K562 (cell line): ENCODE results near the gene HADHB. TPM values are rescaled to one million over a fixed set of nuclear protein-coding genes. Genes with fewer than 3 reads are reported as not detected.
A peak's percentile ranks its signal among the peaks of the same experiment; 100 is the strongest.

ENCODE experiments used
- CC2D1A ChIP-seq: fragments of 450-650 bp; IDR thresholded peaks from 2 replicates; pipeline ENCODE4 v1.6.1; 2017; ENCODE audit warnings: mild to moderate bottlenecking
- FOXA1 ChIP-seq: fragments of 450-650 bp; IDR thresholded peaks from 2 replicates; pipeline ENCODE4 v1.6.1; 2016; ENCODE audit warnings: mild to moderate bottlenecking, borderline replicate concordance
- FOXO4 ChIP-seq: fragments of 450-650 bp; formaldehyde crosslinking; IDR thresholded peaks from 2 replicates; pipeline ENCODE4 v1.4.0; 2020; ENCODE audit warnings: mild to moderate bottlenecking, moderate library complexity
- GTF2A2 ChIP-seq: IDR thresholded peaks from 2 replicates; pipeline ENCODE4 v1.6.1; 2016; ENCODE audit warnings: mild to moderate bottlenecking, missing genetic modification characterization, missing compliant biosample characterization
- HDAC8 ChIP-seq: fragments of 450-650 bp; IDR thresholded peaks from 2 replicates; pipeline ENCODE4 v1.6.1; 2016; ENCODE audit warnings: mild to moderate bottlenecking, missing genetic modification characterization, moderate library complexity, missing compliant biosample characterization
- JUNB ChIP-seq: fragments of 450-650 bp; formaldehyde crosslinking; conservative IDR thresholded peaks from 2 replicates; pipeline ENCODE4 v1.4.0; 2020; ENCODE audit warnings: mild to moderate bottlenecking
- SIX5 ChIP-seq, 2 experiments: IDR thresholded peaks; 2 replicates each; pipeline ENCODE4 v1.6.1; 2011; ENCODE audit warnings: low read length in 2 of 2, borderline replicate concordance in 1 of 2, low read depth in 1 of 2, mild to moderate bottlenecking in 1 of 2, moderate library complexity in 1 of 2; ENCODE audit not compliant: insufficient read depth in 1 of 2
- SPI1 ChIP-seq: IDR thresholded peaks from 2 replicates; pipeline ENCODE4 v1.6.1; 2011; ENCODE audit warnings: low read depth, low read length, control low read depth, borderline replicate concordance
- TBP ChIP-seq: optimal IDR thresholded peaks from 2 replicates; pipeline ENCODE3; 2011; ENCODE audit warnings: low read depth, low read length, improper control_type of control experiment
- TOE1 ChIP-seq, 2 experiments: fragments of 450-650 bp in 1 of 2; sonication (generic) in 1 of 2; formaldehyde crosslinking in 1 of 2; IDR thresholded peaks; 2 replicates each; pipeline versions ENCODE4 v1.7.1 to v1.8.0; 2016 to 2022; ENCODE audit warnings: borderline replicate concordance in 2 of 2, mild to moderate bottlenecking in 2 of 2, antibody characterized with exemption in 1 of 2, inconsistent platforms in 1 of 2, low read depth in 1 of 2, missing genetic modification reagents in 1 of 2, moderate library complexity in 1 of 2
- YY1 ChIP-seq, 3 experiments: IDR thresholded peaks; 2 replicates each; pipeline ENCODE4 v1.6.1; 2011; ENCODE audit warnings: low read length in 2 of 3, mild to moderate bottlenecking in 2 of 3, moderate library complexity in 2 of 3, borderline replicate concordance in 1 of 3, control low read depth in 1 of 3, low read depth in 1 of 3; ENCODE audit not compliant: insufficient read depth in 3 of 3, insufficient replicate concordance in 2 of 3, control insufficient read depth in 1 of 3, insufficient read length in 1 of 3; ENCODE audit errors: extremely low read depth in 1 of 3
- ZC3H4 ChIP-seq: sonication (generic); formaldehyde crosslinking; IDR thresholded peaks from 2 replicates; pipeline ENCODE4 v1.9.0; 2021; ENCODE audit warnings: missing genetic modification reagents, borderline replicate concordance
- ZNF134 ChIP-seq: fragments of 250-450 bp; sonication (Bioruptor Pico); conservative IDR thresholded peaks from 2 replicates; pipeline ENCODE4 v1.4.0; 2020
- ZNF395 ChIP-seq: fragments of 200-800 bp; sonication (Bioruptor generic); IDR thresholded peaks from 2 replicates; pipeline ENCODE4 v1.6.1; 2017; ENCODE audit warnings: missing genetic modification characterization, missing compliant biosample characterization
- ZNF407 ChIP-seq: fragments of 450-650 bp; IDR thresholded peaks from 2 replicates; pipeline ENCODE4 v1.6.1; 2016; ENCODE audit warnings: low read depth
- polyA plus RNA-seq, 8 experiments: library from polyadenylated mRNA; depleted of rRNA in 4 of 8; stranded (reverse) in 5 of 8; unstranded in 3 of 8; fragments of >200 nt; fragmentation: Nextera tagmentation in 2 of 8; fragmentation: Illumina TruSeq in 1 of 8; extraction: Ambion mirVana in 2 of 8; extraction: Trizol in 1 of 8; gene quantifications; 2 replicates each; pipeline versions ENCODE4 v1.2.1 to v1.2.3, GENCODE V29; 2011 to 2014; ENCODE audit warnings: inconsistent platforms in 1 of 8, missing spikeins in 1 of 8
- total RNA-seq, 7 experiments: library from RNA; depleted of rRNA in 6 of 7; stranded (reverse); fragments of >200 nt in 6 of 7; fragmentation: Illumina TruSeq in 2 of 7; extraction: Trizol in 2 of 7; gene quantifications; 2 replicates each; pipeline versions ENCODE4 v1.2.1 to v1.2.3, GENCODE V29; 2011 to 2021; ENCODE audit warnings: low replicate concordance in 1 of 7

The HADHB gene
- total and polyA plus RNA-seq, 9 of the 15 experiments (the other 6 are each of a cell fraction or from before 2014, with no cell fraction given): 67.3 to 199 (median 100) TPM

DNA sequence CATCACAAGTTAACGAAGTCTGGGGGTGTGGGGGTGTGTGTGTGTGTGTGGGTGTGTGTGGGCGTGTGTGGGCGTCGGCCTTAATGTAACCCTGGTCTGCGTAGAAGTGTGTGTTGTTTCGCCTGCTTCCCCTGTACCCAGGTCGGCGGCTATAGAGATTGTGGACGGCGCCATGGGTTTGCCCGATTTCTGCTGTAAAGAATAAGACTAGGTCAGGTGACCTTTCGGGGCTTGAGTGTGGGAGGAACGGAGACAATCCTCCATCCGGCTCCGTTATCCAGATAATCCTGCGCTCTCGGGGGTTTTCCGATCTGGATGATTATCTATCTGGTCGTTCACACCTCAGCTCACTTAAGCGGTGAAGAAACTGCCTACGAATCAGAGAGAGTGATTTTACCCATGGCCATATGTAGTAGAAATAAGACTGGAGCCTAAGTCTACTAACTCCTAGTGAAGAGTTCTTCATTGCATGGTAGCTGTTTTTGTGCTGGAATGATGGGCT is 543 bp downstream of the HADHB start (continued):
- no peak for TF ChIP-seq ZNF407
- no peak for TF ChIP-seq FOXA1
- TF ChIP-seq YY1 (IDR thresholded peaks at IDR 0.05; ENCODE audit: borderline replicate concordance in 1 of 3, control insufficient read depth in 1 of 3, extremely low read depth in 1 of 3, insufficient read depth in 3 of 3, insufficient read length in 1 of 3, insufficient replicate concordance in 2 of 3, low read depth in 1 of 3, low read length in 2 of 3): no peak
- TF ChIP-seq SPI1: no peak
- TF ChIP-seq TOE1 (IDR thresholded peaks at IDR 0.05; ENCODE audit: borderline replicate concordance): no peak
- TF ChIP-seq TOE1 (CRISPR knock-in tag; IDR thresholded peaks at IDR 0.05; ENCODE audit: borderline replicate concordance, low read depth): 0 out of 2 replicates have a peak, but pooled peaks have one; percentile 4
- TF ChIP-seq ZC3H4: no peak
- TF ChIP-seq ZNF134 (CRISPR knock-in tag): no peak
- TF ChIP-seq FOXO4: no peak
- no peak for TF ChIP-seq HDAC8 (tag)
- TF ChIP-seq ZNF395 (CRISPR knock-in tag): no peak
- no peak for TF ChIP-seq CC2D1A
- TF ChIP-seq JUNB (CRISPR knock-in tag): no peak
- TF ChIP-seq SIX5 (IDR thresholded peaks at IDR 0.05; ENCODE audit: borderline replicate concordance in 1 of 2, insufficient read depth in 1 of 2, low read depth in 1 of 2, low read length in 2 of 2): no peak
- TF ChIP-seq GTF2A2 (tag): no peak
- no peak for TF ChIP-seq TBP
